Ovary (tissue), 3 donors: ENCODE results near the gene NCK2.

Experiments
- POLR2A ChIP-seq: fragments of 450-650 bp; IDR thresholded peaks from one replicate; pipeline ENCODE4 v1.6.1; 2017; ENCODE audit warnings: antibody characterized with exemption, mild to moderate bottlenecking, moderate library complexity
- TF ChIP-seq, protein P1 (sequence below), 3 donors: fragments of 450-650 bp in 2 of 3; fragments of 200-600 bp in 1 of 3; IDR thresholded peaks; one replicate each; pipeline versions ENCODE4 v1.5.1 to v1.8.0; 2016 to 2022; ENCODE audit warnings: antibody characterized with exemption in 3 of 3, mild to moderate bottlenecking in 1 of 3
- donor health status: DM: no; HTN: no; CAD: no.

GRCh38 chr2:105925390-105925789, 180.7 kb downstream of the NCK2 start:
- TF ChIP-seq, protein P1, sequence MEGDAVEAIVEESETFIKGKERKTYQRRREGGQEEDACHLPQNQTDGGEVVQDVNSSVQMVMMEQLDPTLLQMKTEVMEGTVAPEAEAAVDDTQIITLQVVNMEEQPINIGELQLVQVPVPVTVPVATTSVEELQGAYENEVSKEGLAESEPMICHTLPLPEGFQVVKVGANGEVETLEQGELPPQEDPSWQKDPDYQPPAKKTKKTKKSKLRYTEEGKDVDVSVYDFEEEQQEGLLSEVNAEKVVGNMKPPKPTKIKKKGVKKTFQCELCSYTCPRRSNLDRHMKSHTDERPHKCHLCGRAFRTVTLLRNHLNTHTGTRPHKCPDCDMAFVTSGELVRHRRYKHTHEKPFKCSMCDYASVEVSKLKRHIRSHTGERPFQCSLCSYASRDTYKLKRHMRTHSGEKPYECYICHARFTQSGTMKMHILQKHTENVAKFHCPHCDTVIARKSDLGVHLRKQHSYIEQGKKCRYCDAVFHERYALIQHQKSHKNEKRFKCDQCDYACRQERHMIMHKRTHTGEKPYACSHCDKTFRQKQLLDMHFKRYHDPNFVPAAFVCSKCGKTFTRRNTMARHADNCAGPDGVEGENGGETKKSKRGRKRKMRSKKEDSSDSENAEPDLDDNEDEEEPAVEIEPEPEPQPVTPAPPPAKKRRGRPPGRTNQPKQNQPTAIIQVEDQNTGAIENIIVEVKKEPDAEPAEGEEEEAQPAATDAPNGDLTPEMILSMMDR (IDR thresholded peaks at IDR 0.05): no peak
- no peak for TF ChIP-seq POLR2A
